WTC11 (cell line): ENCODE data around the gene MDM4. TPM values are rescaled to one million over a fixed set of nuclear protein-coding genes. Genes with fewer than 3 reads are reported as not detected.

ENCODE experiments used
- ATAC-seq: fragments of 200-7000 bp; cut with Tn5 transposase; 2 replicates; pipeline ENCODE4 v1.10.0; 2021; ENCODE audit warnings: mild to moderate bottlenecking, moderate library complexity
- CTCF ChIA-PET: fragments of 300-600 bp; sonication (Branson Sonifier 250); formaldehyde crosslinking; loops from one replicate; lab custom pipeline; 2021; ENCODE audit warnings: antibody characterized with exemption; lab: Charles Lee
- POLR2A ChIA-PET: fragments of 350-600 bp; sonication (Branson Sonifier 250); formaldehyde crosslinking; loops from one replicate; lab custom pipeline; 2021; ENCODE audit warnings: antibody characterized with exemption; lab: Charles Lee
- DNase-seq: peaks from one replicate; pipeline ENCODE4 v3.0.0; 2021; ENCODE audit warnings: low spot score
- H3K27ac Mint-ChIP-seq: 2 replicates; pipeline ENCODE4 v1.8.0; 2021; ENCODE audit warnings: mixed read lengths
- H3K27me3 Mint-ChIP-seq: 2 replicates; pipeline ENCODE4 v1.8.0; 2021; ENCODE audit warnings: low read depth, mild to moderate bottlenecking, moderate library complexity, mixed read lengths
- H3K36me3 Mint-ChIP-seq: 2 replicates; pipeline ENCODE4 v1.8.0; 2021; ENCODE audit warnings: mixed read lengths
- H3K4me1 Mint-ChIP-seq: 2 replicates; pipeline ENCODE4 v1.8.0; 2022; ENCODE audit warnings: mixed read lengths
- H3K4me3 Mint-ChIP-seq: 2 replicates; pipeline ENCODE4 v1.8.0; 2021; ENCODE audit warnings: mild to moderate bottlenecking, moderate library complexity, mixed read lengths
- H3K9me3 Mint-ChIP-seq: 2 replicates; pipeline ENCODE4 v1.8.0; 2021; ENCODE audit warnings: mixed read lengths
- CREB1 ChIP-seq: sonication (generic); formaldehyde crosslinking; IDR thresholded peaks from 2 replicates; pipeline ENCODE4 v1.8.0; 2023; ENCODE audit warnings: mild to moderate bottlenecking, missing genetic modification reagents
- ELF4 ChIP-seq: sonication (generic); formaldehyde crosslinking; IDR thresholded peaks from 2 replicates; pipeline ENCODE4 v1.8.1; 2022; ENCODE audit warnings: low read depth, mild to moderate bottlenecking, moderate library complexity, missing genetic modification reagents
- EMX1 ChIP-seq: fragments of 250-450 bp; sonication (Bioruptor Pico); IDR thresholded peaks from 2 replicates; pipeline ENCODE4 v1.8.0; 2021; ENCODE audit warnings: mild to moderate bottlenecking
- FOXK1 ChIP-seq: sonication (generic); formaldehyde crosslinking; IDR thresholded peaks from 2 replicates; pipeline ENCODE4 v1.8.0; 2022; ENCODE audit warnings: mild to moderate bottlenecking, moderate library complexity, missing genetic modification reagents
- FOXP1 ChIP-seq: sonication (generic); formaldehyde crosslinking; IDR thresholded peaks from 2 replicates; pipeline ENCODE4 v1.8.0; 2022; ENCODE audit warnings: missing genetic modification reagents, mild to moderate bottlenecking, moderate library complexity, borderline replicate concordance
- GTF2I ChIP-seq: fragments of 250-450 bp; sonication (Bioruptor Pico); conservative IDR thresholded peaks from 2 replicates; pipeline ENCODE4 v1.4.0; 2021; ENCODE audit warnings: mild to moderate bottlenecking
- IRF2 ChIP-seq: sonication (generic); formaldehyde crosslinking; IDR thresholded peaks from 2 replicates; pipeline ENCODE4 v1.8.0; 2022; ENCODE audit warnings: low read depth, missing genetic modification reagents, borderline replicate concordance
- KAT7 ChIP-seq: sonication (generic); formaldehyde crosslinking; IDR thresholded peaks from 2 replicates; pipeline ENCODE4 v1.8.1; 2023; ENCODE audit warnings: missing genetic modification reagents, mild to moderate bottlenecking, borderline replicate concordance
- SMAD3 ChIP-seq: sonication (generic); formaldehyde crosslinking; IDR thresholded peaks from 2 replicates; pipeline ENCODE4 v1.8.0; 2022; ENCODE audit warnings: missing genetic modification reagents, mild to moderate bottlenecking, borderline replicate concordance
- SP1 ChIP-seq: sonication (generic); formaldehyde crosslinking; conservative IDR thresholded peaks from 2 replicates; pipeline ENCODE4 v1.8.1; 2022; ENCODE audit warnings: missing genetic modification reagents
- TP53 ChIP-seq: sonication (generic); formaldehyde crosslinking; IDR thresholded peaks from 2 replicates; pipeline ENCODE4 v1.8.1; 2023; ENCODE audit warnings: mild to moderate bottlenecking, missing genetic modification reagents
- ZNF121 ChIP-seq: sonication (generic); formaldehyde crosslinking; IDR thresholded peaks from 2 replicates; pipeline ENCODE4 v1.8.0; 2023; ENCODE audit warnings: missing genetic modification reagents
- ZNF396 ChIP-seq: fragments of 250-450 bp; sonication (Bioruptor Pico); IDR thresholded peaks from 2 replicates; pipeline ENCODE4 v1.8.0; 2021; ENCODE audit warnings: mild to moderate bottlenecking, moderate library complexity, borderline replicate concordance
- ZNF423 ChIP-seq: fragments of 250-450 bp; sonication (Bioruptor Pico); IDR thresholded peaks from 2 replicates; pipeline ENCODE4 v2.1.2; 2022; ENCODE audit warnings: mild to moderate bottlenecking, moderate library complexity
- ZNF671 ChIP-seq: fragments of 250-450 bp; sonication (Bioruptor Pico); IDR thresholded peaks from 2 replicates; pipeline ENCODE4 v1.8.0; 2021; ENCODE audit warnings: mild to moderate bottlenecking
- total RNA-seq: library from RNA; stranded (reverse); gene quantifications from 3 replicates; pipeline ENCODE4 v1.2.3, GENCODE V29; 2021
- TF ChIP-seq, protein P1 (sequence below): sonication (generic); formaldehyde crosslinking; IDR thresholded peaks from 2 replicates; pipeline ENCODE4 v1.8.1; 2022; ENCODE audit warnings: low read depth, missing genetic modification reagents, borderline replicate concordance
- TF ChIP-seq, protein P2 (sequence below): sonication (generic); formaldehyde crosslinking; IDR thresholded peaks from 2 replicates; pipeline ENCODE4 v1.8.0; 2022; ENCODE audit warnings: missing genetic modification reagents
- TF ChIP-seq, protein P3 (sequence below): fragments of 250-450 bp; sonication (Bioruptor Pico); conservative IDR thresholded peaks from 2 replicates; pipeline ENCODE4 v1.9.0; 2021; ENCODE audit warnings: mild to moderate bottlenecking
- TF ChIP-seq, protein P4 (sequence below): fragments of 250-450 bp; sonication (Bioruptor Pico); IDR thresholded peaks from 2 replicates; pipeline ENCODE4 v1.9.0; 2021; ENCODE audit warnings: moderate library complexity, mild to moderate bottlenecking, inconsistent platforms, borderline replicate concordance
- TF ChIP-seq, protein P5 (sequence below): sonication (generic); formaldehyde crosslinking; IDR thresholded peaks from 2 replicates; pipeline ENCODE4 v1.8.1; 2022; ENCODE audit warnings: missing genetic modification reagents, borderline replicate concordance
- TF ChIP-seq, protein P6 (sequence below): sonication (generic); formaldehyde crosslinking; IDR thresholded peaks from 2 replicates; pipeline ENCODE4 v1.8.1; 2023; ENCODE audit warnings: mild to moderate bottlenecking, missing genetic modification reagents

MDM4 gene
- total RNA-seq, 1 experiment from 2014 or later: 76.2 TPM

DNA sequence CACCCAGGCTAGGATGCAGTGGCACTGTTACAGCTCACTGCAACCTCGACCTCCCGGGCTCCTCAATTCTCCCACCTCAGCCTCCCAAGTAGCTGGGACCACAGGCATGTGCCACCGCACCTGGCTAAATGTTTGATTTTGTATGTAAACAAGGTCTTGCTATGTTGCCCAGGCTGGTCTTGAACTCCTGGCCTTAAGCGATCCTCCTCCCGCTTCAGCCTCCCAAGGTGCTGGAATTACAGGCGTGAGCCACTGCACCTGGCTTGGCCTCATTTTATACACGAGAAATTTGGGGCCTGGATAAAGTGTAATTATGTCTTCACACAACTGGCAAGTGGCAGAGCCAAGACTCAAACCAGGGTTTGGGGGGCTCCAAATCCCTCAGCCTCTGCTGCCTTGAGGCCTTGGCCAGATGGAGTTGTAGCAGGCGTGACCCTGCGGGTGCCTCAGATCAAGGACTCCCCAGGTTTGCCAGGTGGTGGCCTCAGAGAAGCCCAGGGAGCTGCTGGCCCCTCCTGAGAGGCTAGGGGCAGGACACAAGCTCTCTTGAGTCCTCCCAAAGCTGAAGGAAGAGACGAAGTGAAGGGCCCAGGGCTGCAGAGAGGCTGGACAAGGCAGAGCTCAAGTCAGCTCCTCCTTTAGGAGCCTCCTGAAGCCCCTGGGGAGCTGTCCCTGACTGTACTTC lies 61.7 kb downstream of the MDM4 start:
- no peaks in the 10 kb centered on the region for H3K36me3 Mint-ChIP-seq
- ChIA-PET POLR2A (no interaction called here), CTCF (interaction anchor here (0.6 to 2.8 kb wide), 7 partner anchors 11 to 229 kb away, joined by 3 to 18 read pairs (median 4); no protein-coding TSS in a partner anchor)
- ATAC-seq: no peak
- H3K4me1 Mint-ChIP-seq: peaks cover 71% of the 10 kb centered on the region
- H3K27ac Mint-ChIP-seq: no peak overlapping the region
- H3K4me3 Mint-ChIP-seq: no peak overlapping the region
- H3K27me3 Mint-ChIP-seq: peaks cover 27% of the 10 kb centered on the region
- H3K9me3 Mint-ChIP-seq: no peaks in the 10 kb centered on the region
- TF ChIP-seq CREB1: no peak
- peak; percentile 94 for TF ChIP-seq ZNF121
- no peak for TF ChIP-seq SMAD3
- TF ChIP-seq ZNF396 (CRISPR knock-in tag): no peak
- TF ChIP-seq TP53: no peak
- TF ChIP-seq ELF4 (CRISPR knock-in tag): no peak
- no peak for DNase-seq

DNA sequence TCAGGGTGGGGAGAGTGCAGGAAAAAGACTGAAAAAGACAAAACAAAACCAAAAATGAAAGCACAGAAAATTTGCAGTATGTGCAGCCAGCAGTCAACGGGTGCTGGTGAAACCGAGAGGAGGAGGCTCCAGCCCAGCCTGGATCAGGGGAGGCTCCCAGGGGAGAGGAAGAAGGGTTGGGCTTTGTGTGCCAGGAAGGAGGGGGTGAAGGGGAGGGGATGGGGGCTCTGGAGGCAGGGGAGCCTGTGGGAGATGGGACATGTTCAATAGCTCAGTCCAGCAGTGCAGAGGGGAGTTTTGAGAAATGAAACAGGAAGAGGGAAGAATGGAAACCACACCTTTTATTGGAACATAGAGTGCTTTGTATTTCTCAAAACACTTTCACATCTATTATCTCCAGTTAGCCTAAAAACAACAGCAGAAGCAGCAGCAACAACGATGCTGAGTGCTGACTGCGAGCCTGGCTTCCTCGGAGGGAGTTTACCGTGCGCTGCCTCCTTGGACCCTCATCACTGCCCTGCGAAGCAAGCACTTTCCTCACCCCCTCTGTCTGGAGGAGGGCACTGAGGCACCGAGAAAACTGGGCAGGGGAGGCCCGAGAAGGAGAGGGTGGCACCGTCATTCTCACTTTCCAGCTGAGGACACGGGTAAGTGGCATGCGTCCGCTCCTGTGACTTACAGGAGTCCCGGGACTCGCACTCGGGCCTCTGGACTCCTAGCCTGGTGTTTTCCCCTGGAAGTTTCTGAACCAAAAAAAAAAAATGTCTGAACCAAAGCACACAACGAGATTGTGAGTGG lies 62.9 kb downstream of the MDM4 start:
- peak; percentile 34 for ATAC-seq
- ChIA-PET CTCF (interaction anchor here (0.8 to 2.8 kb wide), 10 partner anchors 10 to 483 kb away, joined by 3 to 18 read pairs (median 3); no protein-coding TSS in a partner anchor), POLR2A (no interaction called here)
- H3K4me1 Mint-ChIP-seq: peaks cover 60% of the 10 kb centered on the region
- H3K27me3 Mint-ChIP-seq: peaks cover 27% of the 10 kb centered on the region
- H3K9me3 Mint-ChIP-seq: no peaks in the 10 kb centered on the region
- H3K4me3 Mint-ChIP-seq: no peak overlapping the region
- peak; percentile 39 for DNase-seq
- H3K36me3 Mint-ChIP-seq: no peaks in the 10 kb centered on the region
- no peak overlapping the region for H3K27ac Mint-ChIP-seq
- TF ChIP-seq SP1 (CRISPR knock-in tag) (no peak), ZNF423 (no peak), IRF2 (CRISPR knock-in tag) (no peak), FOXP1 (CRISPR knock-in tag) (no peak), GTF2I (CRISPR knock-in tag) (no peak), FOXK1 (no peak), ELF4 (CRISPR knock-in tag) (no peak), KAT7 (CRISPR knock-in tag) (no peak), EMX1 (CRISPR knock-in tag) (no peak), ZNF671 (CRISPR knock-in tag) (no peak)
- TF ChIP-seq, protein P1, sequence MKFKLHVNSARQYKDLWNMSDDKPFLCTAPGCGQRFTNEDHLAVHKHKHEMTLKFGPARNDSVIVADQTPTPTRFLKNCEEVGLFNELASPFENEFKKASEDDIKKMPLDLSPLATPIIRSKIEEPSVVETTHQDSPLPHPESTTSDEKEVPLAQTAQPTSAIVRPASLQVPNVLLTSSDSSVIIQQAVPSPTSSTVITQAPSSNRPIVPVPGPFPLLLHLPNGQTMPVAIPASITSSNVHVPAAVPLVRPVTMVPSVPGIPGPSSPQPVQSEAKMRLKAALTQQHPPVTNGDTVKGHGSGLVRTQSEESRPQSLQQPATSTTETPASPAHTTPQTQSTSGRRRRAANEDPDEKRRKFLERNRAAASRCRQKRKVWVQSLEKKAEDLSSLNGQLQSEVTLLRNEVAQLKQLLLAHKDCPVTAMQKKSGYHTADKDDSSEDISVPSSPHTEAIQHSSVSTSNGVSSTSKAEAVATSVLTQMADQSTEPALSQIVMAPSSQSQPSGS: no peak
- TF ChIP-seq, protein P2, sequence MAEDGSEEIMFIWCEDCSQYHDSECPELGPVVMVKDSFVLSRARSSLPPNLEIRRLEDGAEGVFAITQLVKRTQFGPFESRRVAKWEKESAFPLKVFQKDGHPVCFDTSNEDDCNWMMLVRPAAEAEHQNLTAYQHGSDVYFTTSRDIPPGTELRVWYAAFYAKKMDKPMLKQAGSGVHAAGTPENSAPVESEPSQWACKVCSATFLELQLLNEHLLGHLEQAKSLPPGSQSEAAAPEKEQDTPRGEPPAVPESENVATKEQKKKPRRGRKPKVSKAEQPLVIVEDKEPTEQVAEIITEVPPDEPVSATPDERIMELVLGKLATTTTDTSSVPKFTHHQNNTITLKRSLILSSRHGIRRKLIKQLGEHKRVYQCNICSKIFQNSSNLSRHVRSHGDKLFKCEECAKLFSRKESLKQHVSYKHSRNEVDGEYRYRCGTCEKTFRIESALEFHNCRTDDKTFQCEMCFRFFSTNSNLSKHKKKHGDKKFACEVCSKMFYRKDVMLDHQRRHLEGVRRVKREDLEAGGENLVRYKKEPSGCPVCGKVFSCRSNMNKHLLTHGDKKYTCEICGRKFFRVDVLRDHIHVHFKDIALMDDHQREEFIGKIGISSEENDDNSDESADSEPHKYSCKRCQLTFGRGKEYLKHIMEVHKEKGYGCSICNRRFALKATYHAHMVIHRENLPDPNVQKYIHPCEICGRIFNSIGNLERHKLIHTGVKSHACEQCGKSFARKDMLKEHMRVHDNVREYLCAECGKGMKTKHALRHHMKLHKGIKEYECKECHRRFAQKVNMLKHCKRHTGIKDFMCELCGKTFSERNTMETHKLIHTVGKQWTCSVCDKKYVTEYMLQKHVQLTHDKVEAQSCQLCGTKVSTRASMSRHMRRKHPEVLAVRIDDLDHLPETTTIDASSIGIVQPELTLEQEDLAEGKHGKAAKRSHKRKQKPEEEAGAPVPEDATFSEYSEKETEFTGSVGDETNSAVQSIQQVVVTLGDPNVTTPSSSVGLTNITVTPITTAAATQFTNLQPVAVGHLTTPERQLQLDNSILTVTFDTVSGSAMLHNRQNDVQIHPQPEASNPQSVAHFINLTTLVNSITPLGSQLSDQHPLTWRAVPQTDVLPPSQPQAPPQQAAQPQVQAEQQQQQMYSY (CRISPR knock-in tag): no peak
- TF ChIP-seq, protein P3, sequence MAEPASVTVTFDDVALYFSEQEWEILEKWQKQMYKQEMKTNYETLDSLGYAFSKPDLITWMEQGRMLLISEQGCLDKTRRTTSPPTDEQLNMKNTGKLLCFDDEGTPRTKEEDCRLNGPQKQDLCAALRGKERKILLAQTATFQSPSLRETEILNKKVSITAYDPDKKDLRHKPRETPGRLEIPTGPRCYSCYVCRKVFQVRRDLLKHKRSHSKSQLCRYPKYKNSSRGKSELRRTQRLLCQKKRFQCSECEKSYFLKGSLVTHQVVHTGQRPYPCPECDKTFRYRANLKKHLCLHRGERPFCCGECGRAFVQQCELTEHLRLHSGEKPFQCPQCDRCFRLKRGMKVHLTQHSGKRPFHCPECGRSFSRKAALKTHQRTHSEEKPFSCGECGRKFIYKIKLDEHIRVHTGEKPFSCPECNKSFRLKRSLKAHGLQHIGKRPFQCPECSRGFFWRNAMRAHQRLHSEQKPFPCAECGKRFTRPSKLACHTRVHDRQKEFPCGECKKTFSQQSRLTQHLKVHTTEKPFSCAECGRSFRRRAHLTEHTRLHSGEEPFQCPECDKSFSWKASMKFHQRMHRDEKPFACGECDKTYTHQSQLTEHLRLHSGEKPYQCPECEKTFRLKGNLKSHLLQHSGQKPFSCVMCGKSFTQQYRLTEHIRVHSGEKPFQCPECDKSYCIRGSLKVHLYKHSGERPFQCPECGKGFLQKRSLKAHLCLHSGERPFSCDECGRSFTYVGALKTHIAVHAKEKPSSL (CRISPR knock-in tag): no peak
- TF ChIP-seq, protein P4, sequence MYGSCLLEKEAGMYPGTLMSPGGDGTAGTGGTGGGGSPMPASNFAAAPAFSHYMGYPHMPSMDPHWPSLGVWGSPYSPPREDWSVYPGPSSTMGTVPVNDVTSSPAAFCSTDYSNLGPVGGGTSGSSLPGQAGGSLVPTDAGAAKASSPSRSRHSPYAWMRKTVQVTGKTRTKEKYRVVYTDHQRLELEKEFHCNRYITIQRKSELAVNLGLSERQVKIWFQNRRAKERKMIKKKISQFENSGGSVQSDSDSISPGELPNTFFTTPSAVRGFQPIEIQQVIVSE (CRISPR knock-in tag): no peak
- TF ChIP-seq, protein P5, sequence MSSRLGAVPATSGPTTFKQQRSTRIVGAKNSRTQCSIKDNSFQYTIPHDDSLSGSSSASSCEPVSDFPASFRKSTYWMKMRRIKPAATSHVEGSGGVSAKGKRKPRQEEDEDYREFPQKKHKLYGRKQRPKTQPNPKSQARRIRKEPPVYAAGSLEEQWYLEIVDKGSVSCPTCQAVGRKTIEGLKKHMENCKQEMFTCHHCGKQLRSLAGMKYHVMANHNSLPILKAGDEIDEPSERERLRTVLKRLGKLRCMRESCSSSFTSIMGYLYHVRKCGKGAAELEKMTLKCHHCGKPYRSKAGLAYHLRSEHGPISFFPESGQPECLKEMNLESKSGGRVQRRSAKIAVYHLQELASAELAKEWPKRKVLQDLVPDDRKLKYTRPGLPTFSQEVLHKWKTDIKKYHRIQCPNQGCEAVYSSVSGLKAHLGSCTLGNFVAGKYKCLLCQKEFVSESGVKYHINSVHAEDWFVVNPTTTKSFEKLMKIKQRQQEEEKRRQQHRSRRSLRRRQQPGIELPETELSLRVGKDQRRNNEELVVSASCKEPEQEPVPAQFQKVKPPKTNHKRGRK (CRISPR knock-in tag): no peak
- TF ChIP-seq, protein P6, sequence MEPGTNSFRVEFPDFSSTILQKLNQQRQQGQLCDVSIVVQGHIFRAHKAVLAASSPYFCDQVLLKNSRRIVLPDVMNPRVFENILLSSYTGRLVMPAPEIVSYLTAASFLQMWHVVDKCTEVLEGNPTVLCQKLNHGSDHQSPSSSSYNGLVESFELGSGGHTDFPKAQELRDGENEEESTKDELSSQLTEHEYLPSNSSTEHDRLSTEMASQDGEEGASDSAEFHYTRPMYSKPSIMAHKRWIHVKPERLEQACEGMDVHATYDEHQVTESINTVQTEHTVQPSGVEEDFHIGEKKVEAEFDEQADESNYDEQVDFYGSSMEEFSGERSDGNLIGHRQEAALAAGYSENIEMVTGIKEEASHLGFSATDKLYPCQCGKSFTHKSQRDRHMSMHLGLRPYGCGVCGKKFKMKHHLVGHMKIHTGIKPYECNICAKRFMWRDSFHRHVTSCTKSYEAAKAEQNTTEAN (CRISPR knock-in tag): no peak
